Measurements from ENCODE around the gene NECTIN3. TPM values are rescaled to one million over a fixed set of nuclear protein-coding genes. Genes with fewer than 3 reads are reported as not detected.

Gene NECTIN3
- total RNA-seq, 2 experiments from 2014 or later: 7.8 to 8.5 TPM

DNA sequence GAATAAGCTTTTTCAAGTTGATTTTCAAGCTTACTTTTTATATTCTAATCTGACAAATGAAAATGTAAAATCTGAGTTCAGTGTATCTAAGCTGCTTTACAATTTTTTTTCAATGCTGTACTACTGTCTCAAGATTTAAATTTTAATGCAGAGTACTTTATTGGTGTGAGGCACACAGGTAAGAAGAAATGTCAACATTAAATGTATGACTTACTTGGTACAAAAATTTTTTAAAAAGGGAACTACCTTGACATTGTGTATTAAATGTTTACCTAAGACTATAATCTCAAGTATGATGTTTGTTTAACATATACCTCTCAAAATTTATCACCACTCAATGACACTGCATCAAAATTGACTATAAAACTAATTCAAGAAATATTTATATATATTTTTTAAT lies 62.7 kb downstream of the NECTIN3 start:
- Histone ChIP-seq H3K36me3 (ENCODE audit: insufficient read depth, low read length) (no peaks in the 10 kb centered on the region), H3K4me1 (ENCODE audit: insufficient read depth, low read length) (no peaks in the 10 kb centered on the region), H3K27me3 (ENCODE audit: control insufficient read depth in 1 of 2, insufficient read depth in 2 of 2, low read length in 2 of 2) (no peaks in the 10 kb centered on the region), H3K4me3 (ENCODE audit: low read length) (no peak overlapping the region), H3K27ac (ENCODE audit: low read depth in 1 of 2, low read length in 2 of 2) (no peak overlapping the region), H3K9me3 (ENCODE audit: control insufficient read depth in 1 of 2, insufficient read depth in 1 of 2, low read length in 2 of 2) (no peaks in the 10 kb centered on the region)
- Mint-ChIP-seq H3K27ac (no peak overlapping the region), H3K4me3 (no peak overlapping the region), H3K9me3 (no peaks in the 10 kb centered on the region), H3K4me1 (ENCODE audit: low read depth) (no peaks in the 10 kb centered on the region), H3K36me3 (ENCODE audit: low read depth) (no peaks in the 10 kb centered on the region), H3K27me3 (no peaks in the 10 kb centered on the region)
- ChIA-PET CTCF (no interaction called here), POLR2A (no interaction called here)
- intact Hi-C loops (cut with DNase I, micrococcal nuclease): no loop called here
- ATAC-seq (ENCODE audit: poor library complexity): no peak
- TF ChIP-seq, protein P1, sequence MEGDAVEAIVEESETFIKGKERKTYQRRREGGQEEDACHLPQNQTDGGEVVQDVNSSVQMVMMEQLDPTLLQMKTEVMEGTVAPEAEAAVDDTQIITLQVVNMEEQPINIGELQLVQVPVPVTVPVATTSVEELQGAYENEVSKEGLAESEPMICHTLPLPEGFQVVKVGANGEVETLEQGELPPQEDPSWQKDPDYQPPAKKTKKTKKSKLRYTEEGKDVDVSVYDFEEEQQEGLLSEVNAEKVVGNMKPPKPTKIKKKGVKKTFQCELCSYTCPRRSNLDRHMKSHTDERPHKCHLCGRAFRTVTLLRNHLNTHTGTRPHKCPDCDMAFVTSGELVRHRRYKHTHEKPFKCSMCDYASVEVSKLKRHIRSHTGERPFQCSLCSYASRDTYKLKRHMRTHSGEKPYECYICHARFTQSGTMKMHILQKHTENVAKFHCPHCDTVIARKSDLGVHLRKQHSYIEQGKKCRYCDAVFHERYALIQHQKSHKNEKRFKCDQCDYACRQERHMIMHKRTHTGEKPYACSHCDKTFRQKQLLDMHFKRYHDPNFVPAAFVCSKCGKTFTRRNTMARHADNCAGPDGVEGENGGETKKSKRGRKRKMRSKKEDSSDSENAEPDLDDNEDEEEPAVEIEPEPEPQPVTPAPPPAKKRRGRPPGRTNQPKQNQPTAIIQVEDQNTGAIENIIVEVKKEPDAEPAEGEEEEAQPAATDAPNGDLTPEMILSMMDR (IDR thresholded peaks at IDR 0.05): no peak
- DNase-seq: no peak

DNA sequence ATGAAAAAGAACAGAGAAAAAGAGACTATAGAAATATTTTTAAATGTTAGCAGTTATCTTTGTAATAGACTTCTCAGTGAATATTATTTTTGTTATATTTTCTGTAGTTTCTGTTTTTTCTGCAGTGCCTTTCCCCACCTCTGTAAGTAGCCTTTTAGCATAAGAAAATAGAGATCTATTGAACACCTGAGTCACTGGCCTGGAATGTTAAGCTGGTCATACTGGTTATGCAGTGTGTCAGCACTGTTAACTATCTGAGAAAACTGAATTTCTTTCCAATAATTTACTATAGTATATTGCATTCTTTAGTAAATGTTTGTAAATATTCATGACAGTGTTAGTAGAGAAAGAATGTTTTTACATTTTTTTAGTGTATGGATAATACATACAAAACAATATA lies 79.8 kb downstream of the NECTIN3 start:
- ChIA-PET CTCF (no interaction called here), POLR2A (no interaction called here)
- Histone ChIP-seq H3K27me3 (ENCODE audit: control insufficient read depth in 1 of 2, insufficient read depth in 2 of 2, low read length in 2 of 2) (no peaks in the 10 kb centered on the region), H3K9me3 (ENCODE audit: control insufficient read depth in 1 of 2, insufficient read depth in 1 of 2, low read length in 2 of 2) (no peaks in the 10 kb centered on the region), H3K4me3 (ENCODE audit: low read length) (no peak overlapping the region), H3K36me3 (ENCODE audit: insufficient read depth, low read length) (no peaks in the 10 kb centered on the region), H3K27ac (ENCODE audit: low read depth in 1 of 2, low read length in 2 of 2) (no peak overlapping the region), H3K4me1 (ENCODE audit: insufficient read depth, low read length) (no peaks in the 10 kb centered on the region)
- no peaks in the 10 kb centered on the region for H3K4me1 Mint-ChIP-seq (ENCODE audit: low read depth)
- TF ChIP-seq, protein P1 (IDR thresholded peaks at IDR 0.05): no peak
- intact Hi-C loops (cut with DNase I, micrococcal nuclease): no loop called here
- H3K36me3 Mint-ChIP-seq (ENCODE audit: low read depth): no peaks in the 10 kb centered on the region
- no peak overlapping the region for H3K4me3 Mint-ChIP-seq
- DNase-seq (no peak), ATAC-seq (ENCODE audit: poor library complexity) (no peak)
- no peaks in the 10 kb centered on the region for H3K9me3 Mint-ChIP-seq
- no peaks in the 10 kb centered on the region for H3K27me3 Mint-ChIP-seq
- H3K27ac Mint-ChIP-seq: no peak overlapping the region

- no peaks in the 10 kb centered on the region for H3K9me3 Mint-ChIP-seq
- Histone ChIP-seq H3K36me3 (ENCODE audit: insufficient read depth, low read length) (no peaks in the 10 kb centered on the region), H3K27me3 (ENCODE audit: control insufficient read depth in 1 of 2, insufficient read depth in 2 of 2, low read length in 2 of 2) (no peaks in the 10 kb centered on the region), H3K4me3 (ENCODE audit: low read length) (no peak overlapping the region), H3K4me1 (ENCODE audit: insufficient read depth, low read length) (no peaks in the 10 kb centered on the region), H3K27ac (ENCODE audit: low read depth in 1 of 2, low read length in 2 of 2) (no peak overlapping the region), H3K9me3 (ENCODE audit: control insufficient read depth in 1 of 2, insufficient read depth in 1 of 2, low read length in 2 of 2) (no peaks in the 10 kb centered on the region)
- DNase-seq (no peak), ATAC-seq (ENCODE audit: poor library complexity) (no peak)
- no peaks in the 10 kb centered on the region for H3K4me1 Mint-ChIP-seq (ENCODE audit: low read depth)
- ChIA-PET CTCF (no interaction called here), POLR2A (no interaction called here)
- TF ChIP-seq, protein P1 (IDR thresholded peaks at IDR 0.05): no peak
- intact Hi-C loops (cut with DNase I, micrococcal nuclease): no loop called here
- H3K4me3 Mint-ChIP-seq: no peak overlapping the region
- no peak overlapping the region for H3K27ac Mint-ChIP-seq
- H3K36me3 Mint-ChIP-seq (ENCODE audit: low read depth): no peaks in the 10 kb centered on the region
- H3K27me3 Mint-ChIP-seq: no peaks in the 10 kb centered on the region
These were observed 80.9 kb downstream of the NECTIN3 start for GRCh38 chr3:111152496-111152895.

Measured in CD4-positive, alpha-beta T cell (primary cell).